ENCODE measurements around the gene MRGPRD. TPM values are rescaled to one million over a fixed set of nuclear protein-coding genes. Genes with fewer than 3 reads are reported as not detected.

Gene MRGPRD
- total RNA-seq, 1 experiment from 2014 or later: not detected

- no peak for TF ChIP-seq ATF3 (IDR thresholded peaks at IDR 0.05)
- TF ChIP-seq SIN3A (IDR thresholded peaks at IDR 0.05; ENCODE audit: low read depth): no peak
- no peak for TF ChIP-seq TCF7L2 (IDR thresholded peaks at IDR 0.05; ENCODE audit: borderline replicate concordance, extremely low read depth, insufficient read depth, insufficient read length)
Observed at GRCh38 chr11:69005183-69005630, 24.4 kb upstream of the MRGPRD start (continued).

- no peak for TF ChIP-seq EZH2 (IDR thresholded peaks at IDR 0.05)
- no peak for TF ChIP-seq RAD21 (IDR thresholded peaks at IDR 0.05; ENCODE audit: low read depth)
- TF ChIP-seq CTCF (IDR thresholded peaks at IDR 0.05 in 2 of 3, conservative IDR thresholded peaks at IDR 0.05 in 1 of 3; ENCODE audit: borderline replicate concordance in 1 of 3, insufficient read depth in 1 of 3, low read depth in 2 of 3, low read length in 2 of 3): no peak
- TF ChIP-seq ELF1 (IDR thresholded peaks at IDR 0.05; ENCODE audit: borderline replicate concordance, low read depth): no peak
- BruUV-seq (replicated peaks): no TSS peak
- no peak overlapping the region for H3K4me2 ChIP-seq (ENCODE audit: low read length)
- no peaks in the 10 kb centered on the region for H3K36me3 ChIP-seq (ENCODE audit: control insufficient read depth in 1 of 2, insufficient read depth in 2 of 2, low read length in 2 of 2)
- no peak for DNase-seq (ENCODE audit: low read depth, low spot score)
- H3K9me2 ChIP-seq (ENCODE audit: insufficient read depth): no peaks in the 10 kb centered on the region
- CTCF ChIA-PET: no interaction called here
- H3K27ac ChIP-seq (ENCODE audit: low read depth, low read length): no peak overlapping the region
- H3K27me3 ChIP-seq (ENCODE audit: insufficient read depth, low read length): no peaks in the 10 kb centered on the region
- H3K4me1 ChIP-seq (ENCODE audit: control insufficient read depth in 1 of 2, insufficient read depth in 2 of 2, low read length in 2 of 2): peaks cover 19 to 42% of the 10 kb centered on the region in 2 experiments
- intact Hi-C loops (cut with micrococcal nuclease): no loop called here
- no peaks in the 10 kb centered on the region for H3K9me3 ChIP-seq (ENCODE audit: control insufficient read depth in 1 of 2, insufficient read depth in 1 of 2, low read depth in 1 of 2, low read length in 2 of 2)
- H4K20me1 ChIP-seq (ENCODE audit: insufficient read depth): no peaks in the 10 kb centered on the region
- H3K79me2 ChIP-seq (ENCODE audit: insufficient read depth, low read length): no peaks in the 10 kb centered on the region
- H3K9ac ChIP-seq (ENCODE audit: low read length): no peak overlapping the region
- no peak for ATAC-seq
- no peak overlapping the region for H2AFZ ChIP-seq (ENCODE audit: low read depth, low read length, poor library complexity, severe bottlenecking)
- H3K4me3 ChIP-seq (replicated peaks in 1 of 2; ENCODE audit: low read depth in 1 of 2, low read length in 2 of 2): no peak overlapping the region
- POLR2A ChIA-PET: interaction anchor here (0.6 kb wide), 1 partner anchor 304 kb away, joined by 4 read pairs; no protein-coding TSS in a partner anchor
- RAD21 ChIA-PET (ENCODE audit: low non-redundant PET in 1 of 2, low total read pairs in 2 of 2, uncharacterized antibody in 2 of 2, unreplicated experiment in 2 of 2): no interaction called here
Observed at GRCh38 chr11:69004411-69005182, 23.8 kb upstream of the MRGPRD start.

Data from HCT116 (cell line).